ENCODE results near the gene SNX13.

Gene SNX13

DNA sequence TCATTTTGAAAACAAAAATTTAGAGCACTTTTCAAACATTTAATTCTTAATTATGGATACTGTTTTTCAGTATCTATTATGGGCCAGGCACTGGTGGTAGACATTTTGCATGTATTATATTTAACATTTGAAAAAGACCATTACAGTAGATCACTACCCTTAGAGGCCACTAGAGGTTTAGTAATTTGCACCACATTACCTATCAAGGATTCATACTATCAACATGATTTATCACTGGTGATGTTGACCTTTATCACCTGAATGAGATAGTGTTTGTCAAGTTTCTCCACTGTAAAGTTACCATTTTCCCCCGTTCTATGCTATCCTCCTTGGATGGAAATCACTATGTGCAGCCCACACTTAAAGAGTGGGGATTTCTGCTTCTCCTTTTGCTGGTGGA is 4.4 kb upstream of the SNX13 start:
- DNase-seq (ENCODE audit: low read depth), result no peak

- DNase-seq (ENCODE audit: low read depth), result no peak
These were observed 2.7 kb upstream of the SNX13 start for GRCh38 chr7:17943006-17943405.

GRCh38 chr7:17942231-17942630 is 1.9 kb upstream of the SNX13 start:
- no peak for DNase-seq (ENCODE audit: low read depth)

DNA sequence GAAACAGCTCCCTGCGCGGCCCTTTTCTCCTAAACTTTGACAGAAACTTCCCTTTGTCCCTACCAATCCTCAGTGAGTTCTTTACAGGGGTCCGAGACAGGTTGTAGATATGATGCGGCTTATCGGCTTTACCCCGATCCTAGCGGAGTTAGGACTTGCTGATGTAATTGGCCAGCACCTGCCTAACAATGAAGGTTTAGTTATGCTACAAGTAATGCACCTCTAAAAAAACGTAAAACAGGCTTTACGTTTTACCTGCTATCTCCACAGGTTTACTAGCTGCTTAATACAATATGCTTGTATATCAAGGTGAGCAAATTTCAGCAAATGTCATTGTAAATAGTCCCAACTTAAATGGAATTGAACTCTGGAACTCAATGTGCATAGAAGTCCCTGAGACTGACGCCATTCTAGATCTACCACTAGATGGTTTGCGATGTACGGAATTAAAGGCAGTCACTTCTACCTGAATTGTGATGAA is 697 bp upstream of the SNX13 start:
- peak; percentile 8 for DNase-seq (ENCODE audit: low read depth)

- DNase-seq (ENCODE audit: low read depth), result peak; percentile 23
These were observed 540 bp downstream of the SNX13 start for GRCh38 chr7:17939606-17940301.

DNA sequence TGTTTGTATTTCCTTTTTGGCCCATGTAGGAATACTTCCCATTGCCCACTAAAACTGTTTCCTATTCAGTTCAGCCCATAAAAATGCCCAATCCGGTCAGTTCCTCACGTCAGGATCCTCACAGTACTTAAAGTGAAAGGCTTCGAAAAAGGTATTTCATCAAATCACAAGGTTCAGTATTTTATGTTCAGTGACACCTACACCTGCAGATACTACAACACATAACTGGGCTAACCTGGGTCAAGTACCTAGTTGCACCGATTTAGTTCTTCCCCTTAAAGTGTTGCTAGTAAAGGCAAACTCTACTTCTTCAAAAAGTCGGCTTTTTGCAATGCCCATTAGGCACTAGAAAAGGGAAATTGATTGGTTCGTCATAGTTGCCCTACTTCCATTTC is 1.1 kb downstream of the SNX13 start:
- DNase-seq (ENCODE audit: low read depth), result peak; percentile 32

DNA sequence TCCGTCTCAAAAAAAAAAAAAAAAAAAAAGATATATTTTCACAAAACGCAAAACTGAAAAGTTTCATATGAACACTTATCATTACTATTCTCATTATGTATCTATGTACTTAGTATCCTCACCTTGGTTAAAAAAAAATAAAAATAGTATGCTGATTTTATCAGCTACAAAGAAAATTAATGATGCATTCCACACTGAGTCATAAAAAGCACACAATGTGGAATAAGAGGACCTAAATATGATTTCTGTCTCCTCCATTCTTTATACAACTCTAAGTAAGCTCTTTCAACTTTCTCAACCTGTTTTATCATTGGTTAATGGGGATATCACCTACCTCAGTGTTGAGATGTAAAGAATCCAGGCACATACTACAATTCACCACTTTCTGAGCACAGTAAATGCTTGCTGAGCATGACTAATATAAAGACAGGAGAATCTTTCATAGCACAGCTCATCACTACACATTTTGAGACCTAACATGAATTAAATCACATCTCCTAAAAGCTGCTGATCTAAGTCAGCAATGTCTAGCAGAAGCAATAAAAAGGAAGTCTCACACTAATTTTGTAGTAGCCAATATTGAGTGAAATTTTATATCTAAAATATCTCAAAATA is 2.7 kb downstream of the SNX13 start:
- peak; percentile 23 for DNase-seq (ENCODE audit: low read depth)

- no peak for DNase-seq (ENCODE audit: low read depth)
These were observed 4.0 kb downstream of the SNX13 start for GRCh38 chr7:17936321-17936720.

DNA sequence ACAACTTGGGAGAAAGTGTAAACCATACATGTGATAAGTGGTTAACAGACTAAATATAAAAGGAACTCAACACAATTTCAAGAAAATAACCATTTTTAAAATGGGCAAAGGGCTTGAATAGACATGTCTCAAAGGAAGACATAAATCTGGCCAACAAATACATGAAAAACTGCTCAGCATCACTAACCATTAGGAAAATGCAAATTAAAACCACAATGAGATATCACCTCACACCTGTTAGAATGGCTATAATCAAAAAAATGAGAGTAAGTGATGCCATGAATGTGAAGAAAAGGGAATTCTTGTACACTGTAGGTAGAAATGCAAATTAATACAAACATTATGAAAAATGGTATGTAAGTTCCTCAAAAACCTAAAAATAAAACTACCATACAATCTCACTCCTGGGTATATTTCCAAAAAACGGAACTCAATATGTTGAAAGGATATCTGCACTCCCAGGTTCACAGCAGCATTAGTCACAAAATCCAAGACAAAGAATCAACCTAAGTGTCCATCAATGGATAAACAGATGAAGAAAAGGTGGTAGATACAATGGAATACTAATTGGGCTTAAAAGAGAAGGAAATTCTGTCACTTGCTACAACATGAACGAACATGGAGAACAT is 5.6 kb downstream of the SNX13 start:
- no peak for DNase-seq (ENCODE audit: low read depth)

DNA sequence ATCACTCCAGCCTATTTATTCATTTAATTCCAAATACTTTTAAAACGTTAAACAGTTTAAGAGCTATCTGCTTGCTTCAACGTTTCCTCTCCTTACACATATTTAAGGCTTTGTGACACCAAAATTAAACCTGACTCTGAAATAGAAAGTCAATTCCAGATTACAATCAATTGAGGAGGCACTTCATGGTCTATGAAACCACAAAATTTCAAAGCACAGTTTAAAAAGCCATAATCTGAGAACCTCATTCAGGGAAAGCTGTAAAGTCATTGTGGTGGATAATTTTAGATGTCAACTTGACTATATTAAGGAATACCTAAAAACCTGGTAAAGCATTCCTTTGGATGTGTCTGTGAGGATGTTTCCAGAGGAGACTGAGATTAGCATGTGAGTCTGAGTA is 6.2 kb downstream of the SNX13 start:
- DNase-seq (ENCODE audit: low read depth), result no peak

DNA sequence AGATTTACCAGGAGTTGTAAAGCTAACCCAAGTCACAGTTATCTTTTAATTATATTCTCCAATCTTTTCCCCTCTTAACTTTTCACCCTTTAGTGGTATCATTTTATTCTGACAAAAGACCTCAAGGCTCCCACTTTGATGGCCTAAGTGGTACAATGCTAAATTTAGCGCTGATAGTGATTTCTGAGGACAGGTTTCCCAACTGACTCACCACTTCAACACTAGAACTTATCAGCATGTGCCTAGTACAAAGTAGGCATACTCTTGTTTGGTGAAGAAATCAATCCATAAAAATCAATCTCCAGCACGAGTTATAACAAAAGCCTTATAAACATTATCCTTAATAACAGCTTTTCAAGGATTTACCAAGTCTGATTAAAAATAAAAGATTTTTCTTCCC is 7.5 kb downstream of the SNX13 start:
- peak; percentile 33 for DNase-seq (ENCODE audit: low read depth)

DNA sequence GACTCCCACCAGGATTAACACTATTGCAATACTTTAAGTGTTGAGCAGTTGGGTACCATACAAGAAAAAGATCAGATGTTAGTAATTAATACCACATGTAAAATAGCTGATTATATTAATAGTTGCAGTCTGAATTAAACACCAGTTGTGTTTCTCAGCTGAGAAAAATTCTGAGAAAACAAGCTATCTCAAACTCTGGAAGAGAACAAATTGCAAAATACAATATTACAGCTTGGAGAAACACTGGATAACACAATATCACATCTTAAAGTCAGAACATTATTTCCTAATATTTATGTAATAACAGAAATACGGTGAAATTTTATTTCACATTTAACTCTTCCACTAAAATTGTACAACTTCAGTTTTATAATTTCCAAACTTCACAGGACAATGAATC is 9.2 kb downstream of the SNX13 start:
- DNase-seq (ENCODE audit: low read depth), result no peak

DNA sequence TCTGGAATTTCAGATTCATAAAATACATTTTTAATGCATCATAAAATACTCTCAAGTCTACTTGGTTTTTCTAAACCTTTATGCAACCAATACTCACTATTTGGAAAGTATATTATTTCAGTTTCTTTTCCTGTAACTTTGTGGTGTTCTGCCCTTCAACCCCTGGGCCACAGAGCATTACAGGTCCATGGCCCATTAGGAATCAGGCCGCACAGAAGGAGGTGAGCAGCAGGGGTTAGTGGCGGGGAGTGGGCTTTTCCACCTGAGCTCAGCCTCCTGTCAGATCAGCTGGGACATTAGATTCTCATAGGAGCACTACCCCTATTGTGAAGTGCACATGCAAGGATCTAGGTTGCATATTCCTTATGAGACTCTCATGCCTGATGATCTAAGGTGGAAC is 9.7 kb downstream of the SNX13 start:
- no peak for DNase-seq (ENCODE audit: low read depth)

DNA sequence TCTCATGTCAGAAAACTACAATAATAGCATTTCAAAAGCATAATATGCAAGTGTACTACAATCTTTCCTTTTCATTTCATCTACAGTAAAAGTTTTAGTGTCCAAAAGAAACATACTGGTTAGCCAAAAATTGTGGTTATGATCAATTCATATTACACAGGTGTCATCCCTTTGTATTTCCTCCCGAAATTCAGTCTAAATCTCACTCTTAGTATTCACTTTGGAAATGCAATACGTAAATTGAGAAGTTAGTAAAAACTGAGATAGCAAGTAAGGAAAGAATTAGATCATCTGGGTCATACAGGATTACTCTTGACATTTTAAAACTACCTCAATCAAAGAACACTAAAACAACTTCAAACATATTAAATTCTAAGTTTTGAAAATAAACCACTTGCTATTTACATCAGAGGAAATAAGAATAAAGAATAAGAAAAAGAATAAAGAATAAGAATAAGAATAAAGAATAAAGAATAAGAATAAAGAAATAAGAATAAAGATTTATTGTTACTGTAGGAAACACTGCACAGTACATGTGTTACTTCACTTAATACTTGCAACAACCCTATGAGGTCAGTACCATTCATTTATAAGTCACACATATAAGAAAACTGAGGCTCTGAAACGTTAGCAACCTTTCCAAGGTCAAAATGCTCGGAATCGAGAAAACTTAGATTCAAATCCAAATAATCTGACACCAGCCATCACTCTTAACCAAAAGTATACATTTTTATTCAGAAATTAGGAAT is 10.5 kb downstream of the SNX13 start:
- no peak for DNase-seq (ENCODE audit: low read depth)

DNA sequence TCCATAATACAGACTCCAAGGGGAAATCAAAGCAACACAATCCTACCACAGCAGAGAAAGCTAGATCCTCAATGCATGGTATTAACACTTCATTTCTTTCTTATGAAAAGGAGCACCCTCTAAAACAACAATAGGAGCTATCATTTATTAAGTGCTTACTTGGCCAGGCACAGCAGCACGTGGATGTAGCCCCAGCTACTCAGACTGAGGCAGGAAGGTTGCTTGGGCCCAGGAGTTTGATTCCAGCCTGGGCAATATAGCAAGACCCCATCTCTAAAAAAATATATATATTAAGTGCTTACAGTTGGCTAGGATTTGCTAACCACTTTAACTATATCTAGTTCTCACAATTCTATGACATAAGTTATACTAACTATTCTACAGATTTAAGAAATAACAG is 12.2 kb downstream of the SNX13 start:
- DNase-seq (ENCODE audit: low read depth), result no peak

GRCh38 chr7:17921857-17922416 is 18.4 kb downstream of the SNX13 start:
- peak; percentile 27 for DNase-seq (ENCODE audit: low read depth)

DNA sequence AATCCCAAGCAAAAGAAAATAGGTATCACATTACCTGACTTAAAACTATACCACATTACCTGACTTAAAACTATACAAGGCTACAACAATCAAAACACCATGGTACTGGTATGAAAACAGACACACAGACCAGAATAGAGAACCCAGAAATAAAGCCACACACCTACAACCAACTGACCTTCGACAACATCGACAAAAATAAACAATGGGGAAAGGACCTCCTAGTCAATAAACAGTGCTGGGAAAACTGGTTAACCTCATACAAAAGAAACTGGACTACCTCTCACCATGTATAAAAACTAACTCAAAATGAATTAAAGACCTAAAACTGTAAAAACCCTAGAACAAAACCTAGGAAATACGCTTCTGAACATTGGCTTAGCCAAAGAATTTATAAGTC is 22.5 kb downstream of the SNX13 start:
- no peak for DNase-seq (ENCODE audit: low read depth)

DNA sequence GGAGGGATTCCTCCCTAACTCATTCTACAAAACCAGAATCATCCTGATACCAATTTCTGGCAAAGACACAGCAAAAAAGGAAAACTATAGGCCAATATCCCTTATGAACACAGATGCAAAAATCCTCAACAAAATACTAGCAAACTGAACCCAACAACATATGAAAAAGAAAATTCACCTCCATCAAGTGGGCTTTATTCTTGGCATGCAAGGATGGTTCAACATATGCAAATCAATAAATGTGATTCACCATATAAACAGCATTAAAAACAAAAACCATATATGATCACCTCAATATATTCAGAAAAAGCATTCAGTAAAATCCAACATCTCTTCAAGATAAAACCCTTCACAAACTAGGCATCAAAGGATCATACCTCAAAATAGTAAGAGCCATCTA is 23.5 kb downstream of the SNX13 start:
- DNase-seq (ENCODE audit: low read depth), result no peak

GRCh38 chr7:17915796-17916195 is 24.5 kb downstream of the SNX13 start:
- DNase-seq (ENCODE audit: low read depth), result peak; percentile 20

- DNase-seq (ENCODE audit: low read depth), result no peak
These were observed 25.1 kb downstream of the SNX13 start for GRCh38 chr7:17915168-17915567.

DNA sequence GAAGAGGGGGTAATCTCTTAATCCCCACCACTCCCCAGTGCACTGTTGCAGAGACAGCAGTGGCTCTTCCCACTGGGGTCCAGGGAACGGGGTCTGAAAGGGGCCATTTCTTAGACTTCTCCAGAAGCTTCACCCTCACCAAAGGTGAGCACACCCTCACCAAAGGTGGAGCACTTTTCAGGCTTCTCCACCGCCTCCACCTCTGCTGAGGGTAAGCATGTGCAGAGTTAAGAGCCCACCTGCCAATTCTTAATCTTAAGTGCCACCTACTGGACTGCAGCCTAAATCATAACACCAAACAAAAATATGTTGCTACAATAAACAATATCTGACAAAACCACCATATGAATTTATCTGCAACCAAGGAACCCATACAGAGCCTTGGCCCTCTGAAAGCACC is 27.0 kb downstream of the SNX13 start:
- DNase-seq (ENCODE audit: low read depth), result no peak

DNA sequence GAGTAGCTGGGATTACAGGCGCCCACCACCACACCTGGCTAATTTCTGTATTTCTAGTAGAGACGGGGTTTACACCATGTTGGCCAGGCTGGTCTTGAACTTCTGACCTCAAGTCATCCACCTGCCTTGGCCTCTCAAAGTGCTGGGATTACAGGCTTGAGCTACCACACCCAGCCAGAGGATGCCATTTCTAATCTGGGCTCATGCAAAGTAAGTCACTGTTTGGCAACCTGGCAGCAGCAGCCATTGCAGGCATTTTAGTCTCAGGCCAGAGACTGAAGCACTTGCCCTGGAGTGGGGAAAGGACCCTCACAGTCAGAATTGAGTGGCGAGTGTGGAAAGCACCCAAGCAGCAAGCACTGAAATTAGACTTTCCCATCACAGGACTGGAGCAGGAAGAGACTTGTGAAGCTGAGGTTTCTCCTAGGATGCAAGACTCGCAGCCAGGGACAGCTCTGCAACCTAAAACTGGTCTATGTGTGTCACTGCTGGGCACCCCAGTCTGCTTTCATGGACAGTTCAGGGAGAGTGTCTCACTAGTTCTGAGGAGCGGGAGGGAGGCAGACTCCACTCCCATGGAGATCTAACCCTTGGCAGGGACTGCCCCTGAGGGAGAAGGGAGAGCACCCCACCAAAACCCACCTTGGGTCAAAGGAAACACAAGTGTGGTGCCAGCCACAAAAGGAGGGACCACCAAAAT is 27.6 kb downstream of the SNX13 start:
- no peak for DNase-seq (ENCODE audit: low read depth)
